ENCODE results near the gene CCDC170.

Gene CCDC170

GRCh38 chr6:151495380-151495779 is 1.6 kb downstream of the CCDC170 start:
- no peak for TF ChIP-seq CTCF (IDR thresholded peaks at IDR 0.05; ENCODE audit: unreplicated experiment in 3 of 3)
- H3K27ac Mint-ChIP-seq: no peak overlapping the region
- peaks cover 46% of the 10 kb centered on the region for H3K27me3 Mint-ChIP-seq (ENCODE audit: low read depth)
- H3K4me1 Mint-ChIP-seq: peaks cover 5% of the 10 kb centered on the region
- no peaks in the 10 kb centered on the region for H3K36me3 Mint-ChIP-seq (ENCODE audit: low read depth)
- no peaks in the 10 kb centered on the region for H3K9me3 Mint-ChIP-seq
- peak overlapping the region; percentile 57 to 87 (median 74) for H3K4me3 Mint-ChIP-seq

- H3K36me3 Mint-ChIP-seq (ENCODE audit: low read depth): no peaks in the 10 kb centered on the region
- H3K27ac Mint-ChIP-seq: no peak overlapping the region
- H3K27me3 Mint-ChIP-seq (ENCODE audit: low read depth): peaks cover 44% of the 10 kb centered on the region
- H3K4me1 Mint-ChIP-seq: peaks cover 5% of the 10 kb centered on the region
- H3K4me3 Mint-ChIP-seq: no peak overlapping the region
- no peak for TF ChIP-seq CTCF (IDR thresholded peaks at IDR 0.05; ENCODE audit: unreplicated experiment in 3 of 3)
- H3K9me3 Mint-ChIP-seq: no peaks in the 10 kb centered on the region
Observed at GRCh38 chr6:151497905-151498304, 4.1 kb downstream of the CCDC170 start.

- Mint-ChIP-seq H3K4me3 (no peak overlapping the region), H3K4me1 (peaks cover 1% of the 10 kb centered on the region), H3K27me3 (ENCODE audit: low read depth) (peaks cover 40% of the 10 kb centered on the region), H3K9me3 (no peaks in the 10 kb centered on the region), H3K27ac (no peak overlapping the region), H3K36me3 (ENCODE audit: low read depth) (no peaks in the 10 kb centered on the region)
- no peak for TF ChIP-seq CTCF (IDR thresholded peaks at IDR 0.05; ENCODE audit: unreplicated experiment in 3 of 3)
Observed at GRCh38 chr6:151498327-151498726, 4.5 kb downstream of the CCDC170 start.

- Mint-ChIP-seq H3K27ac (no peak overlapping the region), H3K27me3 (ENCODE audit: low read depth) (peaks cover 36% of the 10 kb centered on the region), H3K4me1 (no peaks in the 10 kb centered on the region), H3K9me3 (no peaks in the 10 kb centered on the region), H3K36me3 (ENCODE audit: low read depth) (no peaks in the 10 kb centered on the region), H3K4me3 (no peak overlapping the region)
- TF ChIP-seq CTCF (IDR thresholded peaks at IDR 0.05; ENCODE audit: unreplicated experiment in 3 of 3): no peak
Observed at GRCh38 chr6:151499551-151499950, 5.7 kb downstream of the CCDC170 start.

GRCh38 chr6:151501511-151502136 is 7.8 kb downstream of the CCDC170 start:
- TF ChIP-seq CTCF (IDR thresholded peaks at IDR 0.05; ENCODE audit: unreplicated experiment in 3 of 3): no peak
- Mint-ChIP-seq H3K9me3 (no peaks in the 10 kb centered on the region), H3K27me3 (ENCODE audit: low read depth) (peaks cover 17% of the 10 kb centered on the region), H3K27ac (no peak overlapping the region), H3K36me3 (ENCODE audit: low read depth) (no peaks in the 10 kb centered on the region), H3K4me1 (no peaks in the 10 kb centered on the region), H3K4me3 (no peak overlapping the region)

GRCh38 chr6:151502499-151502898 is 8.7 kb downstream of the CCDC170 start:
- no peaks in the 10 kb centered on the region for H3K4me1 Mint-ChIP-seq
- H3K27ac Mint-ChIP-seq: no peak overlapping the region
- H3K27me3 Mint-ChIP-seq (ENCODE audit: low read depth): peaks cover 9% of the 10 kb centered on the region
- H3K4me3 Mint-ChIP-seq: no peak overlapping the region
- no peaks in the 10 kb centered on the region for H3K9me3 Mint-ChIP-seq
- H3K36me3 Mint-ChIP-seq (ENCODE audit: low read depth): no peaks in the 10 kb centered on the region
- TF ChIP-seq CTCF (IDR thresholded peaks at IDR 0.05; ENCODE audit: unreplicated experiment in 3 of 3): no peak
